ENCODE results near the gene PDLIM5.

Gene PDLIM5

DNA sequence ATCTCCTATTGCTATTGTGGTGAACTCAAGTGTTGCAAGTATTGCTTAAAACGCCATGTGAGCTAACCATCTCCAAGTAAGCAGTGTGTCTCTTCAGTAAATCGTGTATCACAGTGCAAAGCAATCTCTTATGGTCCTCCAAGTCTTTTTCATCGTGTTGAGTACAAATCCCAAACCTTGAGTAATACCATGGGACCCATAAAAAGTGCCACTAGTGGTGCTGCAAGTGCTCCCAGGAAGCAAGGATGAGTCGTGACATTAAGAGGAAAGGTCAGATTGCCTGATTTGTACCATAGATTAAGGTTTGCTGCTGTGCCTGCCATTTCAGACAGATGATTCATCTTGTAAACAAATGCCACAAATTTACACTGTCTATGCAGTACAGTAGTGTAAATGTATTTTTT is 239.1 kb downstream of the PDLIM5 start:
- TF ChIP-seq FOXM1 (IDR thresholded peaks at IDR 0.05; ENCODE audit: borderline replicate concordance, low read depth) (no peak), RAD21 (IDR thresholded peaks at IDR 0.05; ENCODE audit: low read depth) (no peak), EP300 (IDR thresholded peaks at IDR 0.05; ENCODE audit: borderline replicate concordance) (no peak), TCF12 (IDR thresholded peaks at IDR 0.05; ENCODE audit: low read depth) (no peak), CEBPB (IDR thresholded peaks at IDR 0.05) (no peak)

DNA sequence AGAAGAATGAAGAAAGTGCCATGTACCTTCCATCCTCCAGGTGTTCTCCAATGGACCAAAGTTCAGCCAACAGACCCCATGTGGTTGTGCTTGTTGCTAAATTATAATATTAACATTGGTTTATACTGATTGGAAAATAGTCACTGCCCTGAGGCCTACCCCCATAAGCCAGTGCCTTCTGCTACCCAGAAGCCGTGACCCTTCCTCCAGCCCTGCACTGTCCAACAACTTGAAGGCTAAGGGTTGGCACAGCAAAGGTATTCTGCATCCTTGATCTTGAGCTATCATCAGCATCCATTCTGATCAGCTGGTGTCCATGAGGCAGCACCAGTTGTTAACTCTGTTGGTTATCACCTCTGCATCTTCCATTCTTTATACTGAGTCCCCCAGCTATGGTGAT is 239.8 kb downstream of the PDLIM5 start:
- TF ChIP-seq, protein P1, sequence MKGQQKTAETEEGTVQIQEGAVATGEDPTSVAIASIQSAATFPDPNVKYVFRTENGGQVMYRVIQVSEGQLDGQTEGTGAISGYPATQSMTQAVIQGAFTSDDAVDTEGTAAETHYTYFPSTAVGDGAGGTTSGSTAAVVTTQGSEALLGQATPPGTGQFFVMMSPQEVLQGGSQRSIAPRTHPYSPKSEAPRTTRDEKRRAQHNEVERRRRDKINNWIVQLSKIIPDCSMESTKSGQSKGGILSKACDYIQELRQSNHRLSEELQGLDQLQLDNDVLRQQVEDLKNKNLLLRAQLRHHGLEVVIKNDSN (IDR thresholded peaks at IDR 0.05): no peak
- TF ChIP-seq TAF1 (IDR thresholded peaks at IDR 0.05; ENCODE audit: low read depth): no peak
- no peak for TF ChIP-seq TCF12 (IDR thresholded peaks at IDR 0.05; ENCODE audit: low read depth)
- TF ChIP-seq ZBTB7A (IDR thresholded peaks at IDR 0.05; ENCODE audit: low read depth): no peak
- TF ChIP-seq CEBPB (IDR thresholded peaks at IDR 0.05): no peak

DNA sequence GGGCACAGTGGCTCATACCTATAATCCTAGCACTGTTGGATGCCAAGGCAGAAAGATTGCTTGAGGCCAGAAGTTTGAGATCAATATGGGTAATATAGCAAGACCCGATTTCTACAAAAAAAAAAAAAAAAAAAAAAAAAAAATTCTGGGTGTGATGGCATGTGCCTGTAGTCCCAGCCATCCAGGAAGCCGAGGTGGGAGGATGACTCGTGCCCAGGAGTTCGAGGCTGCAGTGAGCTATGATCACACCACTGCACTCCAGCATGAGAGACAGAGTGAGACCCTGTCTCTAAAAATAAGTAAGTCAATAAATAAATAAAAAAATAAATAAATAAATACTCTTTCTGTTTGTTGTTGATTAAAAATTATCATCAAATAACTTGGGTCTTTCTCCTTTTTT is 243.6 kb downstream of the PDLIM5 start:
- TF ChIP-seq, protein P2, sequence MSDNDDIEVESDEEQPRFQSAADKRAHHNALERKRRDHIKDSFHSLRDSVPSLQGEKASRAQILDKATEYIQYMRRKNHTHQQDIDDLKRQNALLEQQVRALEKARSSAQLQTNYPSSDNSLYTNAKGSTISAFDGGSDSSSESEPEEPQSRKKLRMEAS (IDR thresholded peaks at IDR 0.05): no peak
- TF ChIP-seq EP300 (IDR thresholded peaks at IDR 0.05; ENCODE audit: borderline replicate concordance): no peak
- TF ChIP-seq, protein P3, sequence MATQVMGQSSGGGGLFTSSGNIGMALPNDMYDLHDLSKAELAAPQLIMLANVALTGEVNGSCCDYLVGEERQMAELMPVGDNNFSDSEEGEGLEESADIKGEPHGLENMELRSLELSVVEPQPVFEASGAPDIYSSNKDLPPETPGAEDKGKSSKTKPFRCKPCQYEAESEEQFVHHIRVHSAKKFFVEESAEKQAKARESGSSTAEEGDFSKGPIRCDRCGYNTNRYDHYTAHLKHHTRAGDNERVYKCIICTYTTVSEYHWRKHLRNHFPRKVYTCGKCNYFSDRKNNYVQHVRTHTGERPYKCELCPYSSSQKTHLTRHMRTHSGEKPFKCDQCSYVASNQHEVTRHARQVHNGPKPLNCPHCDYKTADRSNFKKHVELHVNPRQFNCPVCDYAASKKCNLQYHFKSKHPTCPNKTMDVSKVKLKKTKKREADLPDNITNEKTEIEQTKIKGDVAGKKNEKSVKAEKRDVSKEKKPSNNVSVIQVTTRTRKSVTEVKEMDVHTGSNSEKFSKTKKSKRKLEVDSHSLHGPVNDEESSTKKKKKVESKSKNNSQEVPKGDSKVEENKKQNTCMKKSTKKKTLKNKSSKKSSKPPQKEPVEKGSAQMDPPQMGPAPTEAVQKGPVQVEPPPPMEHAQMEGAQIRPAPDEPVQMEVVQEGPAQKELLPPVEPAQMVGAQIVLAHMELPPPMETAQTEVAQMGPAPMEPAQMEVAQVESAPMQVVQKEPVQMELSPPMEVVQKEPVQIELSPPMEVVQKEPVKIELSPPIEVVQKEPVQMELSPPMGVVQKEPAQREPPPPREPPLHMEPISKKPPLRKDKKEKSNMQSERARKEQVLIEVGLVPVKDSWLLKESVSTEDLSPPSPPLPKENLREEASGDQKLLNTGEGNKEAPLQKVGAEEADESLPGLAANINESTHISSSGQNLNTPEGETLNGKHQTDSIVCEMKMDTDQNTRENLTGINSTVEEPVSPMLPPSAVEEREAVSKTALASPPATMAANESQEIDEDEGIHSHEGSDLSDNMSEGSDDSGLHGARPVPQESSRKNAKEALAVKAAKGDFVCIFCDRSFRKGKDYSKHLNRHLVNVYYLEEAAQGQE (IDR thresholded peaks at IDR 0.05; ENCODE audit: low read depth): no peak
- no peak for TF ChIP-seq ZBTB7A (IDR thresholded peaks at IDR 0.05; ENCODE audit: low read depth)
- TF ChIP-seq RAD21 (IDR thresholded peaks at IDR 0.05; ENCODE audit: low read depth): no peak
- no peak for TF ChIP-seq YY1 (IDR thresholded peaks at IDR 0.05; ENCODE audit: low read depth)
- TF ChIP-seq TCF12 (IDR thresholded peaks at IDR 0.05; ENCODE audit: low read depth): no peak
- no peak for TF ChIP-seq FOXM1 (IDR thresholded peaks at IDR 0.05; ENCODE audit: borderline replicate concordance, low read depth)

DNA sequence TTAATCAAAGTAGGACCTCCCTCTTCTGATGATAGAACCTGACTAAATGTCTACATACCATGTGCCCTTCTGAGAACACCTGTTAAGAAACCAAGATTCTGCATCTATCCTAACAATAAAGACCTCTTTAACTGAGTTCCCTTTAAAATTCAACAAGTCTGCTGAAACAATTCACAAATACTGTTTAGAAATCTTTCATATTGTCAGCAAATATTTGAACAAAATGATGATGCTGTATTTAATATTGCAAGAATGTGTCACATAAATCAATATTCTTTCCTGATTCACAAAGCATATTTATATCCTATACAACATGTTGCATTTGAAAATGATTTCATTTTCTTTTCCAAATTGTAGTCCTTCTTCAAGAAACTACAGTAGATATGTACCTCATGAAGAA is 246.4 kb downstream of the PDLIM5 start:
- TF ChIP-seq CREB1 (IDR thresholded peaks at IDR 0.05; ENCODE audit: low read depth): no peak

DNA sequence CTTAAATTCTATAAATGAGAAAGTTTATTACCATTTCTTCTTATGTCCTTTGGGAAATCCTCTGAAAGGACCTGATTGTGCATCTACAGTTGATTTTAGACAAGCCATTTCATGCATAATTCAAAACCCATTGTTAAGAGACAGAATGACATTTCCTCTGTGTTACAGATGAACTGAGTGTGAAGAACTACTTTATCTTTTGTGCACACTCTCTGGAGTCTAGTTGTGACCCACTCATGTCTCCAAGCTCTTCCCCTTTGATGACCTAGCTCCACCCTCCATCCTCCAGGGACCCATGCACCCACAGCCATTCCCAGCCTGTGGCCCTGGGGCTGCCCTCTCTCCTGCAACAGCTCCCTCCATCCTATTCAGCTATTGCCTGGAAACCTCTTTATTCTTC is 248.6 kb downstream of the PDLIM5 start:
- TF ChIP-seq CEBPB (IDR thresholded peaks at IDR 0.05) (no peak), NFIC (IDR thresholded peaks at IDR 0.05) (no peak), RAD21 (IDR thresholded peaks at IDR 0.05; ENCODE audit: low read depth) (no peak), FOXM1 (IDR thresholded peaks at IDR 0.05; ENCODE audit: borderline replicate concordance, low read depth) (no peak), CREB1 (IDR thresholded peaks at IDR 0.05; ENCODE audit: low read depth) (no peak), EGR1 (IDR thresholded peaks at IDR 0.05) (no peak), ZBTB7A (IDR thresholded peaks at IDR 0.05; ENCODE audit: low read depth) (no peak), YY1 (IDR thresholded peaks at IDR 0.05; ENCODE audit: low read depth) (no peak), TAF1 (IDR thresholded peaks at IDR 0.05; ENCODE audit: low read depth) (no peak), TCF12 (IDR thresholded peaks at IDR 0.05; ENCODE audit: low read depth) (no peak), EP300 (IDR thresholded peaks at IDR 0.05; ENCODE audit: borderline replicate concordance) (no peak), TEAD4 (IDR thresholded peaks at IDR 0.05) (no peak)
- TF ChIP-seq, protein P2 (IDR thresholded peaks at IDR 0.05): no peak
- TF ChIP-seq, protein P1 (IDR thresholded peaks at IDR 0.05): no peak
- TF ChIP-seq, protein P3 (IDR thresholded peaks at IDR 0.05; ENCODE audit: low read depth): no peak

DNA sequence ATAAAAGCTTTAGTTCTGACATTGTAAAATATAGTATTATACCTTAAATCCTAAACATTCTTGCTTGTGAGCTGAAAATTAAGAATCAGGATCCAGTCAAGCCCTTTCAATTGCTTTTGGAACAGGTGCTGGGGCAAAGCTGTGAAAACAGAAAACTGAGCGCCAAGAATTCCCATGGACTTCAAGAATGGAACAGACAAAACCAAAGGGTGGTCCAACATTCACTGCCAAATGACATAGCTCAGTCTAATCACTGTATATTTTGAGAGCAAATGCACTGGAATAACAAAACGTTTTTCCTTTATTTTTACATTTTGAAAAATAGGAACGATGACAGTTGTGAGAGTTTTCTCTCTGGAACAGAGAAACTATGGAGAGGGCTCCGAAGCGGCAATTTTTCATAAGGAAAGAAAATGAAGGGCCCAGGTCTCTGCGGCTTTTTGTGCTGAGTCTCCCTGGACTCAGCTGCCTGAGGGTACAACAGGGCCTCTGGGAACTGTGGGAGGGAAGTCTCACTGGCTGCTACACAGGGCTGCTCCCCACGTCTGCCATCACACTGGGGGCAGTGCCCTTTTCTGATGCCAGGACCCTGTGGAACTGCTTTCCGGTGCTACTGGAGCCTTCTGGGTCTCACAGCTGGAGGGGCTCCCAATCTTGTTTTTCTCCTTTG is 250.0 kb downstream of the PDLIM5 start:
- no peak for TF ChIP-seq CREB1 (IDR thresholded peaks at IDR 0.05; ENCODE audit: low read depth)
- TF ChIP-seq RAD21 (IDR thresholded peaks at IDR 0.05; ENCODE audit: low read depth): no peak
- TF ChIP-seq CEBPB (IDR thresholded peaks at IDR 0.05): no peak
- TF ChIP-seq, protein P1 (IDR thresholded peaks at IDR 0.05): no peak
- TF ChIP-seq ZBTB7A (IDR thresholded peaks at IDR 0.05; ENCODE audit: low read depth): no peak
- TF ChIP-seq NFIC (IDR thresholded peaks at IDR 0.05): no peak
- no peak for TF ChIP-seq YY1 (IDR thresholded peaks at IDR 0.05; ENCODE audit: low read depth)
- TF ChIP-seq TAF1 (IDR thresholded peaks at IDR 0.05; ENCODE audit: low read depth): no peak
- no peak for TF ChIP-seq TCF12 (IDR thresholded peaks at IDR 0.05; ENCODE audit: low read depth)
- no peak for TF ChIP-seq TEAD4 (IDR thresholded peaks at IDR 0.05)
- TF ChIP-seq, protein P2 (IDR thresholded peaks at IDR 0.05): no peak
- TF ChIP-seq, protein P3 (IDR thresholded peaks at IDR 0.05; ENCODE audit: low read depth): no peak
- TF ChIP-seq EP300 (IDR thresholded peaks at IDR 0.05; ENCODE audit: borderline replicate concordance): no peak
- no peak for TF ChIP-seq FOXM1 (IDR thresholded peaks at IDR 0.05; ENCODE audit: borderline replicate concordance, low read depth)
